ENCODE measurements around the gene C1QB. TPM values are rescaled to one million over a fixed set of nuclear protein-coding genes. Genes with fewer than 3 reads are reported as not detected.

The C1QB gene
- polyA plus RNA-seq, 2 of the 4 experiments (the other 2 are of a cell fraction), result not detected

DNA sequence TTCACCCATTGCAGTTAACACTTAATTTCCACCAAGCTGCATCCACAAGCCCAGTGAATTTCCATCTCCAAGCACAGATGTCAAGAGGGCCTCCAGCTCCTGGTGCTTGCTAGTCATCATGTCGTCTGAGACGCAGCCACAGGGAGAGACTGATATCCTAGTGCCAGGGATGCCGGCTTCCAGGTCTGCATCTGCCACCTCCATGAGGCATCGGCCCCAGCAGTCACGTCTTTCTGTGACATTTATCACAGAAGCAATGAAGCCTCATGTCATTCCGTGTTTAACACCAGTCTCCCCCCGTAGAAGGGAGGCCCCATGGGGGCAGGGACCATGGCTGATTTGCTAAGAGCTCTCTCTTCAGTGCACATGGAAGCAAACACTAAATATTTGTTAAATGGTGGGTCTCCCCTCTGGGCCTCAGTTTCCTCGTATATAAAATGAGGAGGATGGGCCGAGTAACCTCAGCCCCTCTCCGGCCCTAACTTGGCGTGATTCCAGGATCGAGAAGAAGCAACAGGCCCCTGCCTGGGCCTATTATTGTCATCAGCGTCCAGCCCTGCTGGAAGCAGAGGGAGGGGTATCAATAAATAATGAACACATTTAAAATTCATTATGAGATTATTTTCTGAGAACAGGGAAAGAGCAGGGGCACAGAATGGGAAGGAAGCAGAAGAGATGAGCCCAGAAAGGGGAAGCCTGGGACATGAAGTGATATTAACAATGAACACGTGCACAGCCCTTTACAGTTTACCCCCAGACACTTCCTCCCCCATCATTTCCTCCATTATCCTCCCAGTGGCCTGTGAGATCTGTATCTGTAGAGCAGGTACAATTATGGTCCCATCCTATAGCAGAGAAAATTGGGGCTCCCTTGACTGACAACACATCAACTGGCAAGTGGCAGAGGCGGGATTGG, 837 bp upstream of the C1QB start:
- no peak overlapping the region for H3K4me3 ChIP-seq
- FAIRE-seq (no peak), DNase-seq (ENCODE audit: low read depth in 1 of 2, low spot score in 1 of 2) (no peak), ATAC-seq (no peak)
- ChIA-PET POLR2A (no interaction called here), CTCF (interaction anchor here (0.7 to 3.2 kb wide), 4 partner anchors 10 to 232 kb away, joined by 3 to 12 read pairs (median 4); no protein-coding TSS in a partner anchor)
- TF ChIP-seq JUNB (IDR thresholded peaks at IDR 0.05) (no peak), MAFK (IDR thresholded peaks at IDR 0.05; ENCODE audit: partially characterized antibody) (no peak), HMGXB4 (CRISPR knock-in tag; IDR thresholded peaks at IDR 0.05; ENCODE audit: borderline replicate concordance) (no peak), RNF2 (IDR thresholded peaks at IDR 0.05; ENCODE audit: borderline replicate concordance, low read depth) (no peak), ESRRA (IDR thresholded peaks at IDR 0.05; ENCODE audit: borderline replicate concordance, low read length) (no peak), CHD2 (IDR thresholded peaks at IDR 0.05; ENCODE audit: low read length, partially characterized antibody) (no peak), EP300 (IDR thresholded peaks at IDR 0.05) (no peak), EHMT2 (IDR thresholded peaks at IDR 0.05; ENCODE audit: low read depth) (no peak), POLR2AphosphoS2 (conservative IDR thresholded peaks at IDR 0.05; ENCODE audit: low read length) (no peak), FOSB (CRISPR knock-in tag; IDR thresholded peaks at IDR 0.05) (no peak), NFE2L2 (conservative IDR thresholded peaks at IDR 0.05; ENCODE audit: low read length) (no peak), MAX (IDR thresholded peaks at IDR 0.05) (no peak)
- TF ChIP-seq, protein P1, sequence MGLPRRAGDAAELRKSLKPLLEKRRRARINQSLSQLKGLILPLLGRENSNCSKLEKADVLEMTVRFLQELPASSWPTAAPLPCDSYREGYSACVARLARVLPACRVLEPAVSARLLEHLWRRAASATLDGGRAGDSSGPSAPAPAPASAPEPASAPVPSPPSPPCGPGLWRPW (IDR thresholded peaks at IDR 0.05), result no peak
- H3K4me1 ChIP-seq, result no peaks in the 10 kb centered on the region
- WGBS (ENCODE audit: missing lambda C conversion rate), result 46% methylated on average over 10 of the region's 15 CpGs
- no peak overlapping the region for H3K4me2 ChIP-seq
- no peak overlapping the region for H3K27ac ChIP-seq
- H3K9me3 ChIP-seq, result no peaks in the 10 kb centered on the region

GRCh38 chr1:22654692-22655091, 1.7 kb downstream of the C1QB start:
- TF ChIP-seq ZFP36 (IDR thresholded peaks at IDR 0.05; ENCODE audit: borderline replicate concordance, partially characterized antibody), result peak; percentile 75
- TF ChIP-seq EHMT2 (IDR thresholded peaks at IDR 0.05; ENCODE audit: low read depth), result no peak
- Histone ChIP-seq H3K4me1 (no peaks in the 10 kb centered on the region), H3K4me2 (no peak overlapping the region), H3K27ac (no peak overlapping the region), H3K4me3 (no peak overlapping the region), H3K9me3 (no peaks in the 10 kb centered on the region)
- CTCF ChIA-PET, result interaction anchor here (1.0 to 3.7 kb wide), 8 partner anchors 8 to 524 kb away, joined by 3 to 23 read pairs (median 4); no protein-coding TSS in a partner anchor
- ATAC-seq (peak; percentile 64 to 85; a peak in 4 of 6 replicates), FAIRE-seq (no peak), DNase-seq (ENCODE audit: low read depth in 1 of 2, low spot score in 1 of 2) (peak; percentile 25 to 45)
- WGBS (ENCODE audit: missing lambda C conversion rate), result 15% methylated on average over 5 of the region's 5 CpGs
- POLR2A ChIA-PET, result no interaction called here

- ChIA-PET CTCF (interaction anchor here (1.0 kb wide), 1 partner anchor 195 kb away, joined by 3 read pairs; no protein-coding TSS in a partner anchor), POLR2A (no interaction called here)
- DNase-seq (ENCODE audit: low read depth in 1 of 2, low spot score in 1 of 2), result peak in 1 of 2 experiments; percentile 32
- Histone ChIP-seq H3K27ac (no peak overlapping the region), H3K4me1 (no peaks in the 10 kb centered on the region), H3K4me2 (no peak overlapping the region), H3K9me3 (no peaks in the 10 kb centered on the region), H3K4me3 (no peak overlapping the region)
- no peak for FAIRE-seq
- TF ChIP-seq HEYL (CRISPR knock-in tag; IDR thresholded peaks at IDR 0.05), result no peak
- TF ChIP-seq FOXS1 (CRISPR knock-in tag; IDR thresholded peaks at IDR 0.05), result no peak
- TF ChIP-seq RFX5 (IDR thresholded peaks at IDR 0.05), result no peak
- no peak for TF ChIP-seq RCOR1 (IDR thresholded peaks at IDR 0.05; ENCODE audit: low read depth, low read length)
- no peak for TF ChIP-seq JUNB (IDR thresholded peaks at IDR 0.05)
- TF ChIP-seq MAFK (IDR thresholded peaks at IDR 0.05; ENCODE audit: partially characterized antibody), result no peak
- no peak for TF ChIP-seq POLR2AphosphoS2 (conservative IDR thresholded peaks at IDR 0.05; ENCODE audit: low read length)
- TF ChIP-seq NFE2L2 (conservative IDR thresholded peaks at IDR 0.05; ENCODE audit: low read length), result no peak
- TF ChIP-seq PHF8 (IDR thresholded peaks at IDR 0.05; ENCODE audit: borderline replicate concordance, low read depth), result no peak
- TF ChIP-seq FOSB (CRISPR knock-in tag; IDR thresholded peaks at IDR 0.05), result no peak
- no peak for TF ChIP-seq KDM1A (IDR thresholded peaks at IDR 0.05; ENCODE audit: low read depth)
- TF ChIP-seq GATA3 (IDR thresholded peaks at IDR 0.05; ENCODE audit: borderline replicate concordance), result no peak
- no peak for TF ChIP-seq NPAS2 (CRISPR knock-in tag; IDR thresholded peaks at IDR 0.05; ENCODE audit: borderline replicate concordance)
- no peak for TF ChIP-seq HOXA7 (CRISPR knock-in tag; IDR thresholded peaks at IDR 0.05)
- TF ChIP-seq HOXB5 (CRISPR knock-in tag; IDR thresholded peaks at IDR 0.05), result no peak
- TF ChIP-seq HOXB13 (CRISPR knock-in tag; IDR thresholded peaks at IDR 0.05; ENCODE audit: low read depth), result no peak
- WGBS (ENCODE audit: missing lambda C conversion rate), result 36% methylated on average over 3 of the region's 3 CpGs
- ATAC-seq, result peak; percentile 32 to 59; a peak in 3 of 6 replicates
These were observed 5.5 kb downstream of the C1QB start for GRCh38 chr1:22658385-22659163.
